ENCODE results near the gene SLCO2A1.

Gene SLCO2A1

DNA sequence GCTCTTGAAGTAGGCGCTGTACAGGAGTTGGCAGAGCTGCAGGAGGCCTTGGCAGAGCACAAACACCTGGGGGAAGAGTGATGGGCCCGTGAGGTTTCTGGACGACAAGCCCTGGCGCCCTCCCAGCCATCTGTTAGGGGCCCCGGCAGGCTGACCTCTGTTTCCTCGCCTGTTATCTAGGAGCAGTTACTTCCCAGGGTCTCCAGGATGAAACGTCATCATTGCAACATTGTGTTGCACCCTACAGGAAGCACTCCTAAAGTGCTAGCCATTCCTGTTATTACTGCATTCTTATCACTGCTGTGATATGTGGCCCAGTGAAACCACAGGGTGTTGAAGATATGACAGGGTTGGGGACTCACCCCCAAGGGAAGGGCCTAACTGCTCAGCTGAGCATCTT is 50.2 kb downstream of the SLCO2A1 start:
- no peaks in the 10 kb centered on the region for H4K20me1 ChIP-seq (ENCODE audit: low read depth, low read length)
- H3K4me3 ChIP-seq (ENCODE audit: insufficient read depth, low read length, poor library complexity, severe bottlenecking): no peak overlapping the region
- H3K27ac ChIP-seq (ENCODE audit: low read depth, low read length): no peak overlapping the region
- no peak for TF ChIP-seq EZH2phosphoT487 (conservative IDR thresholded peaks at IDR 0.05; ENCODE audit: low read length)
- TF ChIP-seq, protein P1, sequence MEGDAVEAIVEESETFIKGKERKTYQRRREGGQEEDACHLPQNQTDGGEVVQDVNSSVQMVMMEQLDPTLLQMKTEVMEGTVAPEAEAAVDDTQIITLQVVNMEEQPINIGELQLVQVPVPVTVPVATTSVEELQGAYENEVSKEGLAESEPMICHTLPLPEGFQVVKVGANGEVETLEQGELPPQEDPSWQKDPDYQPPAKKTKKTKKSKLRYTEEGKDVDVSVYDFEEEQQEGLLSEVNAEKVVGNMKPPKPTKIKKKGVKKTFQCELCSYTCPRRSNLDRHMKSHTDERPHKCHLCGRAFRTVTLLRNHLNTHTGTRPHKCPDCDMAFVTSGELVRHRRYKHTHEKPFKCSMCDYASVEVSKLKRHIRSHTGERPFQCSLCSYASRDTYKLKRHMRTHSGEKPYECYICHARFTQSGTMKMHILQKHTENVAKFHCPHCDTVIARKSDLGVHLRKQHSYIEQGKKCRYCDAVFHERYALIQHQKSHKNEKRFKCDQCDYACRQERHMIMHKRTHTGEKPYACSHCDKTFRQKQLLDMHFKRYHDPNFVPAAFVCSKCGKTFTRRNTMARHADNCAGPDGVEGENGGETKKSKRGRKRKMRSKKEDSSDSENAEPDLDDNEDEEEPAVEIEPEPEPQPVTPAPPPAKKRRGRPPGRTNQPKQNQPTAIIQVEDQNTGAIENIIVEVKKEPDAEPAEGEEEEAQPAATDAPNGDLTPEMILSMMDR (IDR thresholded peaks at IDR 0.05; ENCODE audit: insufficient read depth, low read length, poor library complexity, severe bottlenecking): no peak
- no peak overlapping the region for H2AFZ ChIP-seq (ENCODE audit: low read depth, low read length, severe bottlenecking)
- H3K9me3 ChIP-seq (ENCODE audit: insufficient read depth, low read length): no peaks in the 10 kb centered on the region
- no peaks in the 10 kb centered on the region for H3K79me2 ChIP-seq (ENCODE audit: insufficient read depth, low read length)
- no peaks in the 10 kb centered on the region for H3K9me2 ChIP-seq (replicated peaks; ENCODE audit: insufficient read depth, low read length)
- H3K4me2 ChIP-seq (ENCODE audit: low read depth, low read length, poor library complexity, severe bottlenecking): no peak overlapping the region
- H3K27me3 ChIP-seq (ENCODE audit: low read length): no peaks in the 10 kb centered on the region
- H3F3A ChIP-seq (ENCODE audit: insufficient read depth): no peaks in the 10 kb centered on the region
- H3K9ac ChIP-seq (ENCODE audit: low read length): no peak overlapping the region
- no peaks in the 10 kb centered on the region for H3K36me3 ChIP-seq (ENCODE audit: low read length)

DNA sequence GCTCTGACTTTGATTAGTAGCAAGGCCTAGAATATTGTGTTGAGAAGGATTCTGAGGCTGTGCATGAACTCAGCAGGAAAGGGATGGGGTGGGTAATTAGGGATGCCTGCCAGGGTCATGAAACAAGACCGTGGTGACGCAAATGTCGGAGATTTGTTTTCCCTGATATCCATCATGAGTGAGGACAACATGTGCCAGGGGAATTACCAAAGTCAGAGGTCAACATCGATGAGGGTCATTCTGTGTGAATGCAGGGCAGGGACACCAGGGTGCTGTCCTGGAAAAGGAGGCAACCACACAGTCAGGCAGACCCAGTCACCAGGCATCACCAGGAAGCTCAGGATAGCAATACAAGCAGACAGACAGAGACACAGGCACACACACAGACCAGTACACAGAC is 52.2 kb downstream of the SLCO2A1 start:
- Histone ChIP-seq H3K27me3 (ENCODE audit: low read length) (no peaks in the 10 kb centered on the region), H3K36me3 (ENCODE audit: low read length) (no peaks in the 10 kb centered on the region), H2AFZ (ENCODE audit: low read depth, low read length, severe bottlenecking) (no peak overlapping the region), H3F3A (ENCODE audit: insufficient read depth) (no peaks in the 10 kb centered on the region), H4K20me1 (ENCODE audit: low read depth, low read length) (no peaks in the 10 kb centered on the region), H3K79me2 (ENCODE audit: insufficient read depth, low read length) (no peaks in the 10 kb centered on the region), H3K27ac (ENCODE audit: low read depth, low read length) (no peak overlapping the region), H3K4me2 (ENCODE audit: low read depth, low read length, poor library complexity, severe bottlenecking) (no peak overlapping the region), H3K9ac (ENCODE audit: low read length) (no peak overlapping the region), H3K9me3 (ENCODE audit: insufficient read depth, low read length) (no peaks in the 10 kb centered on the region), H3K9me2 (replicated peaks; ENCODE audit: insufficient read depth, low read length) (no peaks in the 10 kb centered on the region), H3K4me3 (ENCODE audit: insufficient read depth, low read length, poor library complexity, severe bottlenecking) (no peak overlapping the region)
- TF ChIP-seq, protein P1 (IDR thresholded peaks at IDR 0.05; ENCODE audit: insufficient read depth, low read length, poor library complexity, severe bottlenecking): no peak
- TF ChIP-seq EZH2phosphoT487 (conservative IDR thresholded peaks at IDR 0.05; ENCODE audit: low read length): no peak

DNA sequence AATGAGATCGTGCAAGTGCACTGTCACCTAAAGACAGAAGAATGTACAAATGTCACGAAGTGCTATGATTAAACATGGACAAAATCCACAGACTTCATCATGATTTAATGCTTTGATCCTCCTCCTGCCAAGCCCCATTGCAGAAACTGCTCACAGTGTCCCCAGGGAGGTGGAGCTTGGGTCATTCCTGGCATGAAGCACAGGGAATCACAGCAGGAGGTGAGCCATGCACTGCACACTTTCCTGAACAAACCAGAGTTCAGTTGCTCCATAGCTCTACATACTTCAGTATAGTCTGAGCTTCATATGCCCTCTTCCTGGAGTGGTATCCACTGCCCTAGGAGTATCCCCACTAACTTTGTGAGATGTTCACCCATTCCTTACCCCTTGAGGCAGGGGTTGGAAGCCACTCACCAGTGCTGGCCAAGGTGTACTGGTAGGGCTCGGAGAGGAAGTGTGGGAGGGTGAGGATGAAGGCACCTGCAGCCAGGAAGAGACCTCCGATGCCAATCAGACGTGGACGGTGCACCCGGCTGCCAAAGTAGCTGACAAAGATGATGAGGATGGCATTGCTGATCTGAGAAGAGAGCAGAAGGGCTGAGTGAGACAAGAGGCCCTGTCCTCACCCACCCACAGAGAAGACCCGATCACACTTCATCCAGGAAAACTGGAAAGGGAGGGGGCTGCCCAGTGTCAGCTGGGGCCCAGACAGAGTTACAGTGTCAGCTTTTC is 56.3 kb downstream of the SLCO2A1 start:
- Histone ChIP-seq H3K27ac (ENCODE audit: low read depth, low read length) (no peak overlapping the region), H3K27me3 (ENCODE audit: low read length) (no peaks in the 10 kb centered on the region)
- TF ChIP-seq, protein P1 (IDR thresholded peaks at IDR 0.05; ENCODE audit: insufficient read depth, low read length, poor library complexity, severe bottlenecking): no peak
- no peak for TF ChIP-seq EZH2phosphoT487 (conservative IDR thresholded peaks at IDR 0.05; ENCODE audit: low read length)

More for the DNA sequence above, 56.3 kb downstream of the SLCO2A1 start:
- no peak overlapping the region for H3K4me3 ChIP-seq (ENCODE audit: insufficient read depth, low read length, poor library complexity, severe bottlenecking)
- H3F3A ChIP-seq (ENCODE audit: insufficient read depth): no peaks in the 10 kb centered on the region
- H2AFZ ChIP-seq (ENCODE audit: low read depth, low read length, severe bottlenecking): no peak overlapping the region
- no peak overlapping the region for H3K4me2 ChIP-seq (ENCODE audit: low read depth, low read length, poor library complexity, severe bottlenecking)
- no peaks in the 10 kb centered on the region for H3K79me2 ChIP-seq (ENCODE audit: insufficient read depth, low read length)
- H3K36me3 ChIP-seq (ENCODE audit: low read length): no peaks in the 10 kb centered on the region
- H3K9ac ChIP-seq (ENCODE audit: low read length): no peak overlapping the region
- H3K9me2 ChIP-seq (replicated peaks; ENCODE audit: insufficient read depth, low read length): no peaks in the 10 kb centered on the region
- no peaks in the 10 kb centered on the region for H4K20me1 ChIP-seq (ENCODE audit: low read depth, low read length)
- H3K9me3 ChIP-seq (ENCODE audit: insufficient read depth, low read length): no peaks in the 10 kb centered on the region

Measured in SU-DHL-6 (cell line).